Measurements from ENCODE around the gene FCSK.
"Not testable (repeated sequence)": the region's sequence is repeated elsewhere in the genome, so short reads cannot be mapped to it uniquely, and the experiment has no call there.

FCSK gene

GRCh38 chr16:70454222-70455034 is at the start of gene FCSK:
Gene FCSK, plus strand, starts transcription at chr16:70454595. Its CDS starts 8,596 bp downstream, at chr16:70463191.
- H3K4me1 Mint-ChIP-seq: peaks cover 19% of the 10 kb centered on the region
- peak within 1 kb of the TSS; percentile 97 for H3K27ac Mint-ChIP-seq
- H3K36me3 Mint-ChIP-seq: no peaks in the 10 kb centered on the region

GRCh38 chr16:70406104-70406503 is 48.3 kb upstream of the FCSK start:
- not testable (repeated sequence) for H3K9me3 Mint-ChIP-seq, H3K4me3 Mint-ChIP-seq, ATAC-seq, H3K27ac Mint-ChIP-seq
- Mint-ChIP-seq H3K4me1 (peaks cover 64% of the 10 kb centered on the region), H3K36me3 (peaks cover 45% of the 10 kb centered on the region), H3K27me3 (peaks cover 27% of the 10 kb centered on the region)

More at GRCh38 chr16:70454222-70455034, at the start of gene FCSK:
- H3K9me3 Mint-ChIP-seq: no peaks in the 10 kb centered on the region
- ATAC-seq: peak; percentile 96
- peak within 1 kb of the TSS; percentile 93 for H3K4me3 Mint-ChIP-seq
- no peaks in the 10 kb centered on the region for H3K27me3 Mint-ChIP-seq

GRCh38 chr16:70407811-70408274 is 46.6 kb upstream of the FCSK start:
- Mint-ChIP-seq H3K27ac (no peak overlapping the region), H3K36me3 (peaks cover 49% of the 10 kb centered on the region), H3K4me3 (peak overlapping the region; percentile 25), H3K27me3 (peaks cover 23% of the 10 kb centered on the region), H3K4me1 (peaks cover 62% of the 10 kb centered on the region), H3K9me3 (no peaks in the 10 kb centered on the region)
- no peak for ATAC-seq

- Mint-ChIP-seq H3K27me3 (peaks cover 19% of the 10 kb centered on the region), H3K9me3 (no peaks in the 10 kb centered on the region), H3K27ac (no peak overlapping the region), H3K4me1 (peaks cover 33% of the 10 kb centered on the region), H3K4me3 (no peak overlapping the region), H3K36me3 (peaks cover 50% of the 10 kb centered on the region)
- ATAC-seq: no peak
Observed at GRCh38 chr16:70410734-70411133, 43.7 kb upstream of the FCSK start.

GRCh38 chr16:70412385-70412784 is 42.0 kb upstream of the FCSK start:
- Mint-ChIP-seq H3K9me3 (no peaks in the 10 kb centered on the region), H3K4me1 (peaks cover 33% of the 10 kb centered on the region), H3K4me3 (no peak overlapping the region), H3K27ac (no peak overlapping the region), H3K27me3 (peaks cover 9% of the 10 kb centered on the region), H3K36me3 (peaks cover 50% of the 10 kb centered on the region)
- ATAC-seq: no peak

GRCh38 chr16:70413572-70413971 is 40.8 kb upstream of the FCSK start:
- H3K27ac Mint-ChIP-seq, H3K4me3 Mint-ChIP-seq, H3K9me3 Mint-ChIP-seq, ATAC-seq, H3K27me3 Mint-ChIP-seq: not testable (repeated sequence)
- Mint-ChIP-seq H3K4me1 (peaks cover 33% of the 10 kb centered on the region), H3K36me3 (peaks cover 50% of the 10 kb centered on the region)

- peak; percentile 94 for ATAC-seq
- H3K4me3 Mint-ChIP-seq: peak overlapping the region; percentile 55
- peaks cover 35% of the 10 kb centered on the region for H3K36me3 Mint-ChIP-seq
- peak overlapping the region; percentile 71 for H3K27ac Mint-ChIP-seq
- H3K4me1 Mint-ChIP-seq: peaks cover 55% of the 10 kb centered on the region
- no peaks in the 10 kb centered on the region for H3K9me3 Mint-ChIP-seq
- H3K27me3 Mint-ChIP-seq: no peaks in the 10 kb centered on the region
Observed at GRCh38 chr16:70416748-70417616, 37.4 kb upstream of the FCSK start.

- ATAC-seq: no peak
- Mint-ChIP-seq H3K36me3 (peaks cover 37% of the 10 kb centered on the region), H3K27me3 (no peaks in the 10 kb centered on the region), H3K4me3 (peak overlapping the region; percentile 55), H3K27ac (peak overlapping the region; percentile 71), H3K9me3 (no peaks in the 10 kb centered on the region), H3K4me1 (peaks cover 62% of the 10 kb centered on the region)
Observed at GRCh38 chr16:70417661-70418060, 36.7 kb upstream of the FCSK start.

- no peaks in the 10 kb centered on the region for H3K27me3 Mint-ChIP-seq
- H3K4me3 Mint-ChIP-seq: no peak overlapping the region
- ATAC-seq: no peak
- H3K27ac Mint-ChIP-seq: no peak overlapping the region
- peaks cover 68% of the 10 kb centered on the region for H3K4me1 Mint-ChIP-seq
- peaks cover 40% of the 10 kb centered on the region for H3K36me3 Mint-ChIP-seq
- H3K9me3 Mint-ChIP-seq: no peaks in the 10 kb centered on the region
Observed at GRCh38 chr16:70418274-70418992, 36.0 kb upstream of the FCSK start.

- Mint-ChIP-seq H3K4me1 (peaks cover 68% of the 10 kb centered on the region), H3K9me3 (no peaks in the 10 kb centered on the region), H3K36me3 (peaks cover 40% of the 10 kb centered on the region), H3K27ac (no peak overlapping the region), H3K4me3 (no peak overlapping the region), H3K27me3 (no peaks in the 10 kb centered on the region)
- no peak for ATAC-seq
Observed at GRCh38 chr16:70418993-70419318, 35.4 kb upstream of the FCSK start.

- no peak for ATAC-seq
- H3K9me3 Mint-ChIP-seq: no peaks in the 10 kb centered on the region
- no peak overlapping the region for H3K4me3 Mint-ChIP-seq
- H3K27ac Mint-ChIP-seq: no peak overlapping the region
- no peaks in the 10 kb centered on the region for H3K27me3 Mint-ChIP-seq
- peaks cover 68% of the 10 kb centered on the region for H3K4me1 Mint-ChIP-seq
- H3K36me3 Mint-ChIP-seq: peaks cover 35% of the 10 kb centered on the region
Observed at GRCh38 chr16:70419384-70420327, 34.7 kb upstream of the FCSK start.

GRCh38 chr16:70421014-70421413 is 33.4 kb upstream of the FCSK start:
- Mint-ChIP-seq H3K4me3 (no peak overlapping the region), H3K4me1 (peaks cover 66% of the 10 kb centered on the region), H3K36me3 (peaks cover 37% of the 10 kb centered on the region), H3K27ac (no peak overlapping the region), H3K27me3 (no peaks in the 10 kb centered on the region), H3K9me3 (no peaks in the 10 kb centered on the region)
- ATAC-seq: no peak

- H3K27me3 Mint-ChIP-seq: no peaks in the 10 kb centered on the region
- peak overlapping the region; percentile 22 for H3K27ac Mint-ChIP-seq
- H3K4me3 Mint-ChIP-seq: no peak overlapping the region
- peaks cover 60% of the 10 kb centered on the region for H3K4me1 Mint-ChIP-seq
- no peaks in the 10 kb centered on the region for H3K9me3 Mint-ChIP-seq
- peaks cover 35% of the 10 kb centered on the region for H3K36me3 Mint-ChIP-seq
- no peak for ATAC-seq
Observed at GRCh38 chr16:70421473-70422311, 32.7 kb upstream of the FCSK start.

All from stimulated activated memory B cell treated with anti-CD40 and anti-IgM and Interleukin-4, amounts not matched to agents 10 μg/mL and 1 μg/mL and 100 μg/mL, for 72 hours (primary cell).